CD14-positive monocyte (primary cell): ENCODE results near the gene SMTNL2. TPM values are rescaled to one million over a fixed set of nuclear protein-coding genes. Genes with fewer than 3 reads are reported as not detected.
A peak's percentile ranks its signal among the peaks of the same experiment; 100 is the strongest.

Experiments
- DNase-seq, 3 donors: peaks; one replicate each; pipeline ENCODE4 v3.0.0-alpha.2; 2011 to 2022
- H2AFZ ChIP-seq: 2 replicates; pipeline ENCODE4 v1.6.0; 2012; ENCODE audit warnings: mild to moderate bottlenecking, low read depth, low read length, inconsistent platforms; ENCODE audit not compliant: insufficient read depth, poor library complexity, severe bottlenecking
- H3K27ac ChIP-seq, 2 donors: 1 replicate in 1 of 2; 2 replicates in 1 of 2; pipeline ENCODE4 v1.5.1; 2012 to 2013; ENCODE audit warnings: low read length in 2 of 2, control low read depth in 1 of 2, inconsistent platforms in 1 of 2, low read depth in 1 of 2, mild to moderate bottlenecking in 1 of 2
- H3K27me3 ChIP-seq, 2 donors: one replicate each; pipeline versions ENCODE4 v1.6.0 to v1.6.1; 2011 to 2013; ENCODE audit warnings: low read length in 2 of 2; ENCODE audit not compliant: control insufficient read depth in 2 of 2, insufficient read depth in 2 of 2
- H3K36me3 ChIP-seq, 2 donors: replicated peaks in 1 of 2; 1 replicate in 1 of 2; 2 replicates in 1 of 2; pipeline versions ENCODE4 v1.5.1 to v1.6.1; 2012 to 2013; ENCODE audit warnings: low read length in 2 of 2, control low read depth in 1 of 2, inconsistent platforms in 1 of 2, mild to moderate bottlenecking in 1 of 2; ENCODE audit not compliant: insufficient read depth in 2 of 2, control insufficient read depth in 1 of 2
- H3K4me1 ChIP-seq, 2 donors: 1 replicate in 1 of 2; 2 replicates in 1 of 2; pipeline versions ENCODE4 v1.5.1 to v1.6.1; 2012 to 2013; ENCODE audit warnings: low read length in 2 of 2, control low read depth in 1 of 2, inconsistent platforms in 1 of 2, mild to moderate bottlenecking in 1 of 2, moderate library complexity in 1 of 2; ENCODE audit not compliant: insufficient read depth in 2 of 2, control insufficient read depth in 1 of 2
- H3K4me2 ChIP-seq: replicated peaks from 2 replicates; pipeline ENCODE3; 2012; ENCODE audit warnings: low read length, moderate library complexity, mild to moderate bottlenecking; ENCODE audit not compliant: poor library complexity, severe bottlenecking; ENCODE audit errors: extremely low read depth
- H3K4me3 ChIP-seq, 3 experiments: fragments of 200-600 bp in 1 of 3; sonication (generic) in 1 of 3; replicated peaks in 1 of 3; 1 replicate in 2 of 3; 2 replicates in 1 of 3; pipeline ENCODE4 v1.5.1; 2011 to 2013; ENCODE audit warnings: low read length in 3 of 3, mild to moderate bottlenecking in 3 of 3, control low read depth in 2 of 3, low read depth in 2 of 3, inconsistent platforms in 1 of 3, moderate library complexity in 1 of 3
- H3K79me2 ChIP-seq: 2 replicates; pipeline ENCODE4 v1.6.0; 2012; ENCODE audit warnings: mild to moderate bottlenecking, control low read depth, inconsistent platforms, low read length, moderate library complexity; ENCODE audit not compliant: insufficient read depth
- H3K9ac ChIP-seq: 2 replicates; pipeline ENCODE4 v1.6.0; 2017; ENCODE audit warnings: low read length, mild to moderate bottlenecking; ENCODE audit not compliant: insufficient read depth, poor library complexity, severe bottlenecking
- H3K9me3 ChIP-seq, 2 donors: replicated peaks in 1 of 2; 1 replicate in 1 of 2; 2 replicates in 1 of 2; pipeline versions ENCODE4 v1.5.1 to v1.6.1; 2012 to 2013; ENCODE audit warnings: low read length in 2 of 2, control low read depth in 1 of 2; ENCODE audit not compliant: control insufficient read depth in 1 of 2, insufficient read depth in 1 of 2
- H4K20me1 ChIP-seq: 2 replicates; pipeline ENCODE4 v1.6.0; 2012; ENCODE audit warnings: mild to moderate bottlenecking, low read length, control low read depth, moderate library complexity; ENCODE audit not compliant: insufficient read depth
- H3K27ac Mint-ChIP-seq, 7 donors: one replicate each; pipeline ENCODE4 v1.8.0; 2020; ENCODE audit warnings: mild to moderate bottlenecking in 7 of 7, mixed read lengths in 7 of 7, moderate library complexity in 6 of 7, inconsistent platforms in 2 of 7
- H3K27me3 Mint-ChIP-seq, 3 donors: one replicate each; pipeline ENCODE4 v1.8.0; 2021 to 2022; ENCODE audit warnings: low read depth in 3 of 3, mild to moderate bottlenecking in 3 of 3, mixed read lengths in 3 of 3, moderate library complexity in 3 of 3, inconsistent platforms in 1 of 3
- H3K36me3 Mint-ChIP-seq, 2 donors: one replicate each; pipeline ENCODE4 v1.8.0; 2020; ENCODE audit warnings: mixed read lengths in 2 of 2, inconsistent platforms in 1 of 2, mild to moderate bottlenecking in 1 of 2
- H3K4me1 Mint-ChIP-seq: one replicate; pipeline ENCODE4 v1.8.0; 2020; ENCODE audit warnings: mild to moderate bottlenecking, mixed read lengths
- H3K4me3 Mint-ChIP-seq, 2 donors: one replicate each; pipeline ENCODE4 v1.8.0; 2020; ENCODE audit warnings: mild to moderate bottlenecking in 2 of 2, mixed read lengths in 2 of 2, moderate library complexity in 1 of 2
- H3K9me3 Mint-ChIP-seq, 7 donors: one replicate each; pipeline ENCODE4 v1.8.0; 2020 to 2022; ENCODE audit warnings: mixed read lengths in 7 of 7, mild to moderate bottlenecking in 6 of 7, moderate library complexity in 6 of 7, inconsistent platforms in 2 of 7
- WGBS: methylation state at CpG from one replicate; pipeline ENCODE4 v1.1.5; 2013; ENCODE audit warnings: missing lambda C conversion rate; ENCODE audit not compliant: insufficient coverage; 5-methylcytosine and 5-hydroxymethylcytosine counted together
- intact Hi-C, 2 donors: fragments of 100-400 bp; cut with micrococcal nuclease; formaldehyde crosslinking; loops; one replicate each; pipeline versions ENCODE4 v1.15.0 to v1.15.1; 2023
- polyA plus RNA-seq, 3 donors: library from polyadenylated mRNA; depleted of rRNA in 1 of 3; unstranded in 2 of 3; stranded (reverse) in 1 of 3; fragments of 300-500 nt in 2 of 3; fragments of >200 nt in 1 of 3; fragmentation: Illumina TruSeq in 2 of 3; gene quantifications; 1 replicate in 2 of 3; 2 replicates in 1 of 3; pipeline ENCODE4 v1.2.3, GENCODE V29; 2012 to 2021
- TF ChIP-seq, protein P1 (sequence below): fragments of 200-600 bp; IDR thresholded peaks from one replicate; pipeline ENCODE4 v1.8.0; 2022; ENCODE audit warnings: antibody characterized with exemption, mild to moderate bottlenecking

The SMTNL2 gene
- polyA plus RNA-seq, 3 donors, result 0.08 TPM; not detected in 2

DNA sequence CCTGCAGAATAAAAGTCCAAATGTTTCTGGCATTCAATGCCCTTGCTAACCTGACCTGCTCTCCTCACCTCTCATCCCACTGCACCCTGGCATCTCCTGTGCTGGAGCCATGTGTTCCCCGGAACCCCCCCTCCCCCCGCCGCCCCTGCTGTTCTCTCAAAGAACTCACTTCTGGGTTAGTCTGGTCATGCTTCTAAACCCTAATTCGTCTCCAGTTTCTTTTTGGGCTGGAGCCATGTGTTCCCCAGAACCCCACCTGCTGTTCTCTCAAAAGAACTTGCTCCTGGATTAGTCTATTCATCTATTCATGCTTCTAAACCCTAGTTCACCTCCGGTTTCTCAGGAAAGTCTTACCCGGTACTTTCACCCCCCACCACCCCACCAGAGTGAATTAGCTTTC is 58.0 kb downstream of the SMTNL2 start:
- WGBS, result 0% methylated on average over 2 of the region's 6 CpGs
- Histone ChIP-seq H3K27ac (no peak overlapping the region), H3K9me3 (peaks cover 10 to 18% of the 10 kb centered on the region in 2 donors), H3K36me3 (no peaks in the 10 kb centered on the region), H3K27me3 (peaks cover 31 to 60% of the 10 kb centered on the region in 2 donors), H3K4me3 (no peak overlapping the region), H2AFZ (no peak overlapping the region), H3K4me2 (no peak overlapping the region), H3K79me2 (no peaks in the 10 kb centered on the region), H3K9ac (no peak overlapping the region), H4K20me1 (no peaks in the 10 kb centered on the region), H3K4me1 (peaks cover 31 to 34% of the 10 kb centered on the region in 2 donors)
- Mint-ChIP-seq H3K27ac (no peak overlapping the region), H3K4me3 (peak overlapping the region in 1 of 2 donors; percentile 83), H3K27me3 (peaks cover 59 to 80% (median 63%) of the 10 kb centered on the region in 3 donors), H3K9me3 (peaks cover 0 to 41% (median 18%) of the 10 kb centered on the region in 7 donors), H3K4me1 (peaks cover 46% of the 10 kb centered on the region), H3K36me3 (peaks cover 9 to 13% of the 10 kb centered on the region in 2 donors)
- intact Hi-C loops, result no loop called here
- TF ChIP-seq, protein P1, sequence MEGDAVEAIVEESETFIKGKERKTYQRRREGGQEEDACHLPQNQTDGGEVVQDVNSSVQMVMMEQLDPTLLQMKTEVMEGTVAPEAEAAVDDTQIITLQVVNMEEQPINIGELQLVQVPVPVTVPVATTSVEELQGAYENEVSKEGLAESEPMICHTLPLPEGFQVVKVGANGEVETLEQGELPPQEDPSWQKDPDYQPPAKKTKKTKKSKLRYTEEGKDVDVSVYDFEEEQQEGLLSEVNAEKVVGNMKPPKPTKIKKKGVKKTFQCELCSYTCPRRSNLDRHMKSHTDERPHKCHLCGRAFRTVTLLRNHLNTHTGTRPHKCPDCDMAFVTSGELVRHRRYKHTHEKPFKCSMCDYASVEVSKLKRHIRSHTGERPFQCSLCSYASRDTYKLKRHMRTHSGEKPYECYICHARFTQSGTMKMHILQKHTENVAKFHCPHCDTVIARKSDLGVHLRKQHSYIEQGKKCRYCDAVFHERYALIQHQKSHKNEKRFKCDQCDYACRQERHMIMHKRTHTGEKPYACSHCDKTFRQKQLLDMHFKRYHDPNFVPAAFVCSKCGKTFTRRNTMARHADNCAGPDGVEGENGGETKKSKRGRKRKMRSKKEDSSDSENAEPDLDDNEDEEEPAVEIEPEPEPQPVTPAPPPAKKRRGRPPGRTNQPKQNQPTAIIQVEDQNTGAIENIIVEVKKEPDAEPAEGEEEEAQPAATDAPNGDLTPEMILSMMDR, result no peak
- no peak for DNase-seq

- Mint-ChIP-seq H3K27me3 (peaks cover 55 to 68% (median 57%) of the 10 kb centered on the region in 3 donors), H3K4me1 (peaks cover 55% of the 10 kb centered on the region)
Measured at GRCh38 chr17:4643676-4644075, 59.3 kb downstream of the SMTNL2 start.

More at GRCh38 chr17:4643676-4644075, 59.3 kb downstream of the SMTNL2 start:
- no peak overlapping the region for H3K27ac Mint-ChIP-seq
- Histone ChIP-seq H3K9me3 (peaks cover 10 to 17% of the 10 kb centered on the region in 2 donors), H3K36me3 (no peaks in the 10 kb centered on the region), H3K27ac (no peak overlapping the region), H3K4me1 (peaks cover 37 to 38% of the 10 kb centered on the region in 2 donors), H3K79me2 (no peaks in the 10 kb centered on the region), H2AFZ (no peak overlapping the region), H3K4me2 (no peak overlapping the region), H3K9ac (no peak overlapping the region), H3K4me3 (no peak overlapping the region), H3K27me3 (peaks cover 30 to 56% of the 10 kb centered on the region in 2 donors), H4K20me1 (no peaks in the 10 kb centered on the region)
- TF ChIP-seq, protein P1, result no peak
- WGBS, result 100% methylated on average over 2 of the region's 4 CpGs
- no peak for DNase-seq
- intact Hi-C loops, result no loop called here
- peaks cover 0 to 40% (median 18%) of the 10 kb centered on the region in 7 donors for H3K9me3 Mint-ChIP-seq
- peaks cover 5 to 9% of the 10 kb centered on the region in 2 donors for H3K36me3 Mint-ChIP-seq
- peak overlapping the region in 1 of 2 donors; percentile 83 for H3K4me3 Mint-ChIP-seq
